HG02642 (cell line): ENCODE measurements around the gene PTPRS.
"Not testable (repeated sequence)": the region's sequence is repeated elsewhere in the genome, so short reads cannot be mapped to it uniquely, and the experiment has no call there.

Source experiments
- ATAC-seq: cut with Tn5 transposase; IDR thresholded peaks from one replicate; pipeline ENCODE4 v1.9.1; 2021; ENCODE audit warnings: mild to moderate bottlenecking; ENCODE audit not compliant: unreplicated experiment, poor library complexity

Gene PTPRS

GRCh38 chr19:5334824-5335500 is 5.7 kb downstream of the PTPRS start:
- no peak for ATAC-seq

DNA sequence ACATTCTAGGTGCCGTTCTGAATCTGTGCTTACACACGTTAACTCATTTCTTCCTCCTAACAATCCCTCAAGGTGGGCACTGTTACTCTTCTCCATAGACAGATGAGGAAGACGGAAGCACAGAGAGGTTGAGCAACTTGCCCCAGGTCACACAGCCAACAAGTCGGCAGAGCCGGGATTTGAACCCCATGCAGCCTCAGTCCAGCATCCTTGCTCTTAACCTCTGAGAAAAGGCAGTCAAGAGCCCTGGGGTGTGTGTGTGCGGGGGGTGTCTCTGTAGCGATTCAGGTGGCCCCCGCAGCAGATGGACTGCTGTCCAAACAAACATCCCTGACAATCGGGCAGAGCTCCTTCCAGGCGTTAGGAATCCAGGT is 6.3 kb downstream of the PTPRS start:
- no peak for ATAC-seq

DNA sequence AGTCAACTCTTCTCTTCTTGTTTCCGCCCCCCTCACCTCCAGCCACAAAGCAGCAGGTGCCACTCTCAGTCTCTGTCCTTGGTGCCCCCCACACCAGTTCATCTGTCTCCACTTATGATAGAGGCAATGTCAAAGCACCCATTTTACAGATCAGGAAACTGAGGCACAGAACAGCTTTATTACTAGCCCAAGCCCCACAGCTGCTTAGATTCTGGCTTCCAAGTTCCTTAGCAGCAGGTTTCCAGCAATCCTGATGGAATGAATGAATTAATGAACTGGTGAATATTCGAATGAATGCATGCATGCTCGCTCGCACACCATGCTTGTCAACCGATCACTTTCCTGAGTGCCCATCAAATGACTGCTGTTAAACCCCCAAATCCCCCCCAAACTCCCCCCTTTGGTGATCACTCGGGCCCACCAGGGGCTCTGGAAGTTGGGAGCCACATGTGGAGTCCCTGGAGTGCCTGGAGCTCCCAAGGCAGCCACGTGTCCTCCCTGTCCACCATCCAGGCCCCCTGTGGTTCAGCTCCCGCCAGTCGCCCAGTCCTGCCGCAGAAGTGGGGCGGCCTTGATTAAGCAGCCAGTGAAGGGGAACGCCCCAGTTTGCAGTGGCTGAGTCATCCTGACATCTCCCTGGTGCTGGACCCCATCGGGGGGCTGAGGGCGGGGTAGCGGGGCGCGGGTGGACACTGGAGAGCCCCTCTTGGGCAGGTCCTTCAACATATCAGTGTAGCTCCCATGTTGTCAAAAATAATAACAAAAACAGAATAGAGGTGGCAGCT is 6.8 kb downstream of the PTPRS start:
- no peak for ATAC-seq

DNA sequence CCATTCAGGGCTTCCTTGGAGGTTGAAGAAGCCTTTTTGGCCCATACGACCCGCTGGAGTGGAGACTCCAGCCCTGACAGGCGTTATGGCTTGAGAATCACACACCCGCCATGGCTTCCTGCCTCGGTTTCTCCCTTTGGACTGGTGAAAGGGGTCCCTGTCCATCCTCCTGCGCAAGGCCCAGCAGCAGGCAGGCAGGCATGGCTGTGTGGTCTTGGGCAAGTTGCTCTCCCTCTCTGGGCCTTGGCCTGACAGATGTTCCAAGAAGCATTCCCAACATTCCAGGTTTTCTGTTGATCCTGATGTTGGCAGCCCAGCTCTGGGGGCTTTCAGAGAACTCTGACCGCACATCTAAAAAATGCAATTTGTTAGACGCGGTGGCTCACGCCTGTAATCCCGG is 8.1 kb downstream of the PTPRS start:
- no peak for ATAC-seq

- ATAC-seq: no peak
These were observed 8.8 kb downstream of the PTPRS start for GRCh38 chr19:5331790-5332189.

DNA sequence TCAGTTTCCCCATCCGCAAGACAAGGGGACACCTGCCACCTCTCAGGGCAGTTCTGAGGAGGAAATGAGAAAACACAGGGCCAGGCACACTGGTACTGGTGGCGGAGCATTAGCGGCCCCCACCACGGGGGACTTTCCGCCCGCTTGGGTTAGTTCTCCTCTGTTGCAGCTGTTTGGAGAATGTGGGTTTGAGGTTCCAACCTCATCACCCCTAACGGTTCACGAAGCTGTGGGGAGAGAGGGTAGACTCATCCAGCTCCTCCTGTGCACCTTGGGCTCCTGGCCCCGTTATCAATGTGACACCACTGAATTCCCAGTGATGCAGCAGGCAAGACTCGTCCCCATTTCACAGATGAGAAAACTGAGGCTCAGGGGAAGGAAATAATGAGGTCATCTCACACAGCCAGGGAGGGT is 10.3 kb downstream of the PTPRS start:
- no peak for ATAC-seq

GRCh38 chr19:5329141-5329540 is 11.5 kb downstream of the PTPRS start:
- ATAC-seq: no peak

DNA sequence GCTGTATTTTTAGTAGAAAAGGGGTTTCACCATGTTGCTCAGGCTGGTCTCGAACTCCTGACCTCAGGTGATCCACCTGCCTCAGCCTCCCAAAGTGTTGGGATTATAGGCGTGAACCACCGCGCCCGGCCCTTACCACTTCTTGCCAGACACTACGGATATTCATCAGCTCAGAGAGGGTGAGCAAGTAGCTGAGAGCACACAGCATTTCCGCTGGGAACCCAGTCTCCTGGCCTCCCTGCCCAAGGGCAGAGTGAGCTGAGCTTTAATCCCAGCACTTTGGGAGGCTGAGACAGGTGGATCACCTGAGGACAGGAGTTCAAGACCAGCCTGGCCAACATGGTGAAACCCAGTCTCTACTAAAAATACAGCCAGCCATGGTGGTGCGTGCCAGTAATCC is 12.2 kb downstream of the PTPRS start:
- not testable (repeated sequence) for ATAC-seq

GRCh38 chr19:5326986-5327623 is 13.5 kb downstream of the PTPRS start:
- no peak for ATAC-seq

GRCh38 chr19:5326545-5326944 is 14.1 kb downstream of the PTPRS start:
- no peak for ATAC-seq

- ATAC-seq: no peak
These were observed 15.7 kb downstream of the PTPRS start for GRCh38 chr19:5324947-5325346.

GRCh38 chr19:5323475-5323811 is 17.2 kb downstream of the PTPRS start:
- ATAC-seq: no peak

GRCh38 chr19:5321851-5322681 is 18.5 kb downstream of the PTPRS start:
- peak; percentile 69 for ATAC-seq

GRCh38 chr19:5321066-5321642 is 19.5 kb downstream of the PTPRS start:
- no peak for ATAC-seq

- ATAC-seq: no peak
These were observed 21.1 kb downstream of the PTPRS start for GRCh38 chr19:5319516-5319915.

GRCh38 chr19:5318306-5318705 is 22.3 kb downstream of the PTPRS start:
- ATAC-seq: no peak

- ATAC-seq: no peak
These were observed 23.3 kb downstream of the PTPRS start for GRCh38 chr19:5317321-5317720.

DNA sequence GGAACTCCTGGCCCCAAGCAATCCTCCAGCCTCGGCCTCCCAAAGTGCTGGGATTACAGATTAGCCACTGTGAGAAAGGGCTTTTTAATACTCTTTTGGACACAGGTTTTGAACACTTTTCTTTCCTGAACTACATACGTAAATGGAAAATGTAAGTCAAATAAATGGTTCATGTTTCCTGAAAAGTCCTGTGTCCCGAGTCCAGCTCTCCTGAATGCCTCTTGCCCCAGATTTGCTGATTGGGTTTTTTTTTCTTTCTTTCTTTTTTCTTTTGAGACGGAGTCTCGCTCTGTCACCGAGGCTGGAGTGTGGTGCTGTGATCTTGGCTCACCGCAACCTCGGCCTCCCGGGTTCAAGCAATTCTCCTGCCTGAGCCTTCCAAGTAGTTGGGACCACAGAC is 24.5 kb downstream of the PTPRS start:
- no peak for ATAC-seq

GRCh38 chr19:5314907-5315298 is 25.7 kb downstream of the PTPRS start:
- ATAC-seq: no peak
